BE2C (cell line): ENCODE results near the gene GLB1L3.
A peak's percentile ranks its signal among the peaks of the same experiment; 100 is the strongest.

Experiments
- DNase-seq: peaks from one replicate; pipeline ENCODE4 v3.0.0-alpha.2; 2020
- H3K27me3 ChIP-seq: fragments of 250-450 bp; sonication (Bioruptor Pico); 2 replicates; pipeline ENCODE4 v1.5.1; 2020; ENCODE audit warnings: mild to moderate bottlenecking
- H3K36me3 ChIP-seq: fragments of 250-450 bp; sonication (Bioruptor Pico); 2 replicates; pipeline ENCODE4 v1.5.1; 2020; ENCODE audit warnings: mild to moderate bottlenecking
- H3K4me1 ChIP-seq: fragments of 250-450 bp; sonication (Bioruptor Pico); 2 replicates; pipeline ENCODE4 v1.5.1; 2020
- H3K4me3 ChIP-seq: 2 replicates; pipeline ENCODE4 v1.5.1; 2011; ENCODE audit warnings: low read depth, low read length
- H3K9me3 ChIP-seq: fragments of 250-450 bp; sonication (Bioruptor Pico); 2 replicates; pipeline ENCODE4 v1.5.1; 2020
- CTCF ChIP-seq: IDR thresholded peaks from 2 replicates; pipeline ENCODE4 v1.5.1; 2012; ENCODE audit warnings: mild to moderate bottlenecking, low read depth, low read length

Gene GLB1L3

GRCh38 chr11:134350381-134350780 is 74.2 kb downstream of the GLB1L3 start:
- Histone ChIP-seq H3K4me3 (no peak overlapping the region), H3K4me1 (no peaks in the 10 kb centered on the region), H3K27me3 (no peaks in the 10 kb centered on the region), H3K9me3 (no peaks in the 10 kb centered on the region), H3K36me3 (no peaks in the 10 kb centered on the region)
- DNase-seq, result no peak
- TF ChIP-seq CTCF, result no peak

- no peak for TF ChIP-seq CTCF
- H3K27me3 ChIP-seq, result no peaks in the 10 kb centered on the region
- H3K4me3 ChIP-seq, result no peak overlapping the region
- DNase-seq, result no peak
- H3K36me3 ChIP-seq, result no peaks in the 10 kb centered on the region
- no peaks in the 10 kb centered on the region for H3K4me1 ChIP-seq
- no peaks in the 10 kb centered on the region for H3K9me3 ChIP-seq
These were observed 75.9 kb downstream of the GLB1L3 start for GRCh38 chr11:134352111-134352510.

- Histone ChIP-seq H3K9me3 (no peaks in the 10 kb centered on the region), H3K4me3 (no peak overlapping the region), H3K36me3 (no peaks in the 10 kb centered on the region), H3K4me1 (peaks cover 3% of the 10 kb centered on the region; the same call in 1 of the 2 replicates), H3K27me3 (no peaks in the 10 kb centered on the region)
- no peak for TF ChIP-seq CTCF
- DNase-seq, result no peak
These were observed 79.0 kb downstream of the GLB1L3 start for GRCh38 chr11:134355136-134355535.

- Histone ChIP-seq H3K9me3 (no peaks in the 10 kb centered on the region), H3K27me3 (no peaks in the 10 kb centered on the region), H3K36me3 (no peaks in the 10 kb centered on the region), H3K4me3 (no peak overlapping the region), H3K4me1 (peaks cover 3% of the 10 kb centered on the region; the same call in 1 of the 2 replicates)
- no peak for TF ChIP-seq CTCF
- DNase-seq, result no peak
These were observed 79.5 kb downstream of the GLB1L3 start for GRCh38 chr11:134355656-134356055.

- TF ChIP-seq CTCF, result no peak
- Histone ChIP-seq H3K27me3 (no peaks in the 10 kb centered on the region), H3K36me3 (no peaks in the 10 kb centered on the region), H3K4me1 (peaks cover 3% of the 10 kb centered on the region; the same call in 1 of the 2 replicates), H3K4me3 (no peak overlapping the region), H3K9me3 (no peaks in the 10 kb centered on the region)
- no peak for DNase-seq
These were observed 80.7 kb downstream of the GLB1L3 start for GRCh38 chr11:134356656-134357544.

- no peak for TF ChIP-seq CTCF
- DNase-seq, result peak; percentile 2
- no peaks in the 10 kb centered on the region for H3K27me3 ChIP-seq
- no peaks in the 10 kb centered on the region for H3K9me3 ChIP-seq
- no peaks in the 10 kb centered on the region for H3K36me3 ChIP-seq
- peaks cover 3% of the 10 kb centered on the region; the same call in 1 of the 2 replicates for H3K4me1 ChIP-seq
- no peak overlapping the region for H3K4me3 ChIP-seq
These were observed 81.3 kb downstream of the GLB1L3 start for GRCh38 chr11:134357545-134357839.
